Ishikawa (cell line): ENCODE data around the gene TEAD1.

Source experiments
- CEBPB ChIP-seq: IDR thresholded peaks from 2 replicates; pipeline ENCODE4 v1.6.1; 2012
- CREB1 ChIP-seq: IDR thresholded peaks from 2 replicates; pipeline ENCODE4 v1.6.1; 2012; ENCODE audit warnings: low read depth
- EGR1 ChIP-seq: IDR thresholded peaks from 2 replicates; pipeline ENCODE4 v1.6.1; 2012
- EP300 ChIP-seq: IDR thresholded peaks from 2 replicates; pipeline ENCODE4 v1.6.1; 2012; ENCODE audit warnings: borderline replicate concordance
- FOXM1 ChIP-seq: IDR thresholded peaks from 2 replicates; pipeline ENCODE4 v1.6.1; 2012; ENCODE audit warnings: low read depth, borderline replicate concordance
- MAX ChIP-seq: IDR thresholded peaks from 2 replicates; pipeline ENCODE4 v1.6.1; 2012
- NFIC ChIP-seq: IDR thresholded peaks from 2 replicates; pipeline ENCODE4 v1.6.1; 2012
- RAD21 ChIP-seq: IDR thresholded peaks from 2 replicates; pipeline ENCODE4 v1.6.1; 2012; ENCODE audit warnings: low read depth
- REST ChIP-seq: IDR thresholded peaks from 2 replicates; pipeline ENCODE4 v1.6.1; 2012; ENCODE audit warnings: low read depth, mild to moderate bottlenecking
- TAF1 ChIP-seq: IDR thresholded peaks from 2 replicates; pipeline ENCODE4 v1.6.1; 2012; ENCODE audit warnings: low read depth, mild to moderate bottlenecking
- TCF12 ChIP-seq: IDR thresholded peaks from 2 replicates; pipeline ENCODE4 v1.6.1; 2012; ENCODE audit warnings: low read depth
- TEAD4 ChIP-seq: IDR thresholded peaks from 2 replicates; pipeline ENCODE4 v1.6.1; 2012
- USF1 ChIP-seq: IDR thresholded peaks from 2 replicates; pipeline ENCODE4 v1.6.1; 2012
- YY1 ChIP-seq: IDR thresholded peaks from 2 replicates; pipeline ENCODE4 v1.6.1; 2012; ENCODE audit warnings: low read depth
- ZBTB7A ChIP-seq: IDR thresholded peaks from 2 replicates; pipeline ENCODE4 v1.6.1; 2012; ENCODE audit warnings: low read depth

TEAD1 gene

DNA sequence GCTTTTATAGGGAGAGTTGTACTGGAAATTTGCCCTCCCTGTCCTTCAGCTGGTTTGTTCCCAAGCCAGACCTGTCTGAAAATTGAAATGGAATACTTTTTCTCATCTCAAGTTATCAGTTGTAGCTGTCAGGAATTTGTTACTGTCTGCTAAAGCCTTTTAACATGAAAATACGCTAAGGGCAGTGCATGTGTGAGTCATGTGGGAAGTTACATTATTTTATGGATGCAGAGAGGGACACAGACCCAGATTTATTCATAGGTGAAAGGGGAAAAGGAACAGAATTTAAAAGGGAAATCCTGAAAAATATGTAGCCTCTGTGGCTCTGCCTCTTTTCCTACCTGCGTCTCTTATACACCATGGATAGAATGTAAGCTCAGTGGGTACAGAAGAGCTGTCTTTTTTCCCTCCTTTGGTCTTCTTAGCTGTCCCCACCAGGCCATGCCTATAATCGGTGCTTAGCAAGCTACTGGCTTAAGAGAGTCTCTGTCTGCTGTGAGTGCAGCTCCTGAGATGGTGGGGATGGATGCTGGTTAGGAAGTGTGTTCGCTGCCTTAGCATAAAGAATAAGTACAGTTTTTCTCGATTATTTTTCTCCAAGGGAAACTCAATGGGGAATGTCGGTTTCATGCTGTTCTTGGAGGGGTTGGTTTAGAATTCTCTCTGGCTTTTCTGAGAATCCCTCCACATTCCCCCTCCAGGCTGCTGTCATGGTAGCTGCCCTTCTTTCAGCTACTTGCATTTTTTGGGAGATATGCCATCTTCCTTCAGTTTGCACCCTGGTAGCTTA lies 166.8 kb downstream of the TEAD1 start:
- no peak for TF ChIP-seq REST

DNA sequence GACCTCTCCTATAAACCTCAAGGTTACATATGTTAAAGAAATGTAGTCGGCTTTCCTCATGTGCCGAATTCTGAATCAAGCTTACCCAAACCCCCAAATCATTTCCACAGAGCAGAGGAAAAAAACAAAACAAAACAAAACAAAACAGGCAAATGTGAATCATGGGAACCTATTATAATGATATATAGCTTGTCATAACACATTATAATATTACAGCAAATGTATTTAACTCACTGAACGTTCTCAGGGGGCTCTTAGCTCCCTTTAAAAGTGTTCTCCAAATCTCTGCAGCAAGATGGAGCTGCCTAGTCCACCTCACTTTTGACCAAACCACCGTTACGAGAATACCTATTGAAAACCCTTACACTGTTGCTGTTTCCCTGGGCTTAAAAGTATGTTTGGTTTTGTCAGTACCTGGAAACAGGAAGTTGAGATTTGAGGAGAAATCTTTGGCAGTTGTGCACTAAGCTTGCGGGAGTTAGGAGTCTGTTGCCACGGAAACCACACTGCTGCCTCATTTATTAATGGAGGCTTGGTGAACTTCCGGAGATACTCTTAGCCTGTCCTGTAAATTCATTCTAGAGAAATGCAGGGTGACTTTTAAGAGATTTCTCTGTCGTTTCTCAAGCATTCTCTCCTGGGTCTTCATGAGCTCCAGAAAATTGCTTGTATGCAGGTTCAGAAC lies 167.9 kb downstream of the TEAD1 start:
- TF ChIP-seq REST (no peak), CEBPB (no peak), USF1 (no peak), YY1 (no peak), TAF1 (no peak), FOXM1 (no peak), TEAD4 (no peak), ZBTB7A (no peak), TCF12 (no peak), MAX (no peak), CREB1 (no peak), EGR1 (no peak), NFIC (no peak), RAD21 (no peak), EP300 (no peak)

- TF ChIP-seq RAD21 (peak; percentile 6; the same call in 1 of the 2 replicates), NFIC (peak; percentile 98), USF1 (no peak), TCF12 (peak; percentile 64; the same call in 1 of the 2 replicates), YY1 (0 out of 2 replicates have a peak, but pooled peaks have one; percentile 40), EP300 (peak; percentile 74), MAX (no peak; the same call in 1 of the 2 replicates), CEBPB (0 out of 2 replicates have a peak, but pooled peaks have one; percentile 9)
These were observed 168.9 kb downstream of the TEAD1 start for GRCh38 chr11:12842933-12843636.

GRCh38 chr11:12845163-12845562 lies 170.9 kb downstream of the TEAD1 start:
- TF ChIP-seq TAF1 (no peak), TEAD4 (no peak), USF1 (no peak), CEBPB (no peak), YY1 (no peak), NFIC (no peak), MAX (no peak), TCF12 (no peak), FOXM1 (no peak), REST (no peak), ZBTB7A (no peak), EGR1 (no peak), EP300 (no peak), RAD21 (no peak), CREB1 (no peak)
